AG09319 (cell line): ENCODE data around the gene FASTKD2.

Experiments
- DNase-seq: peaks from one replicate; pipeline ENCODE4 v3.0.0-alpha.2; 2010; ENCODE audit warnings: low read depth; ENCODE audit errors: extremely low read depth
- CTCF ChIP-seq: IDR thresholded peaks from 2 replicates; pipeline ENCODE4 v1.5.1; 2011; ENCODE audit warnings: low read depth, mild to moderate bottlenecking, inconsistent platforms, low read length, moderate library complexity

FASTKD2 gene

GRCh38 chr2:206766057-206766930 lies 888 bp downstream of the FASTKD2 start:
- DNase-seq, result no peak

GRCh38 chr2:206774871-206775270 lies 9.5 kb downstream of the FASTKD2 start:
- DNase-seq, result no peak

More at GRCh38 chr2:206766057-206766930, 888 bp downstream of the FASTKD2 start:
- no peak for TF ChIP-seq CTCF

GRCh38 chr2:206776432-206776831 lies 11.0 kb downstream of the FASTKD2 start:
- no peak for TF ChIP-seq CTCF
- no peak for DNase-seq

More at GRCh38 chr2:206774871-206775270, 9.5 kb downstream of the FASTKD2 start:
- TF ChIP-seq CTCF, result no peak

GRCh38 chr2:206780671-206781070 lies 15.3 kb downstream of the FASTKD2 start:
- DNase-seq, result no peak
- no peak for TF ChIP-seq CTCF

GRCh38 chr2:206783718-206784117 lies 18.3 kb downstream of the FASTKD2 start:
- TF ChIP-seq CTCF, result peak; percentile 43
- no peak for DNase-seq

GRCh38 chr2:206784559-206785353 lies 19.4 kb downstream of the FASTKD2 start:
- TF ChIP-seq CTCF, result no peak
- no peak for DNase-seq
